ENCODE data around the gene NKX2-2. TPM values are rescaled to one million over a fixed set of nuclear protein-coding genes. Genes with fewer than 3 reads are reported as not detected.

NKX2-2 gene
- total and polyA plus RNA-seq, 2 donors (not counting 1 experiment from before 2014, with no cell fraction given): not detected

- H3K27ac ChIP-seq (ENCODE audit: insufficient read depth, low read length): no peak overlapping the region
- H3K4me2 ChIP-seq (ENCODE audit: extremely low read depth, insufficient read depth, low read length): no peak overlapping the region
- TF ChIP-seq EZH2 (IDR thresholded peaks at IDR 0.05; ENCODE audit: low read length, missing control alignments): no peak
- TF ChIP-seq, protein P1, sequence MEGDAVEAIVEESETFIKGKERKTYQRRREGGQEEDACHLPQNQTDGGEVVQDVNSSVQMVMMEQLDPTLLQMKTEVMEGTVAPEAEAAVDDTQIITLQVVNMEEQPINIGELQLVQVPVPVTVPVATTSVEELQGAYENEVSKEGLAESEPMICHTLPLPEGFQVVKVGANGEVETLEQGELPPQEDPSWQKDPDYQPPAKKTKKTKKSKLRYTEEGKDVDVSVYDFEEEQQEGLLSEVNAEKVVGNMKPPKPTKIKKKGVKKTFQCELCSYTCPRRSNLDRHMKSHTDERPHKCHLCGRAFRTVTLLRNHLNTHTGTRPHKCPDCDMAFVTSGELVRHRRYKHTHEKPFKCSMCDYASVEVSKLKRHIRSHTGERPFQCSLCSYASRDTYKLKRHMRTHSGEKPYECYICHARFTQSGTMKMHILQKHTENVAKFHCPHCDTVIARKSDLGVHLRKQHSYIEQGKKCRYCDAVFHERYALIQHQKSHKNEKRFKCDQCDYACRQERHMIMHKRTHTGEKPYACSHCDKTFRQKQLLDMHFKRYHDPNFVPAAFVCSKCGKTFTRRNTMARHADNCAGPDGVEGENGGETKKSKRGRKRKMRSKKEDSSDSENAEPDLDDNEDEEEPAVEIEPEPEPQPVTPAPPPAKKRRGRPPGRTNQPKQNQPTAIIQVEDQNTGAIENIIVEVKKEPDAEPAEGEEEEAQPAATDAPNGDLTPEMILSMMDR (conservative IDR thresholded peaks at IDR 0.05 in 1 of 2, IDR thresholded peaks at IDR 0.05 in 1 of 2; ENCODE audit: low read depth in 1 of 2, low read length in 2 of 2): no peak
- peaks cover 5% of the 10 kb centered on the region for H3K4me1 ChIP-seq (ENCODE audit: control insufficient read depth, extremely low read depth, insufficient read depth, low read length)
- H3K9ac ChIP-seq (ENCODE audit: insufficient read depth, low read length): no peak overlapping the region
- no peaks in the 10 kb centered on the region for H3K36me3 ChIP-seq (ENCODE audit: control insufficient read depth, insufficient read depth, low read length)
- H3K9me3 ChIP-seq (ENCODE audit: control insufficient read depth, insufficient read depth, low read depth, low read length): no peaks in the 10 kb centered on the region
- H3K4me3 ChIP-seq (replicated peaks in 1 of 4; ENCODE audit: control extremely low read depth in 1 of 4, insufficient read depth in 1 of 4, low read depth in 3 of 4, low read length in 4 of 4): no peak overlapping the region
- H3K27me3 ChIP-seq (ENCODE audit: control insufficient read depth, insufficient read depth, low read length): peaks cover 22% of the 10 kb centered on the region
- no peaks in the 10 kb centered on the region for H4K20me1 ChIP-seq (ENCODE audit: control insufficient read depth, extremely low read depth, insufficient read depth, low read length)
- no peak overlapping the region for H2AFZ ChIP-seq (ENCODE audit: low read length)
- H3K79me2 ChIP-seq (ENCODE audit: control insufficient read depth, insufficient read depth, low read length): no peaks in the 10 kb centered on the region
- no peak for DNase-seq (ENCODE audit: low read depth in 2 of 2)
These were observed 9.5 kb downstream of the NKX2-2 start for GRCh38 chr20:21504323-21504722.

- Histone ChIP-seq H3K36me3 (ENCODE audit: control insufficient read depth, insufficient read depth, low read length) (no peaks in the 10 kb centered on the region), H4K20me1 (ENCODE audit: control insufficient read depth, extremely low read depth, insufficient read depth, low read length) (no peaks in the 10 kb centered on the region), H3K4me1 (ENCODE audit: control insufficient read depth, extremely low read depth, insufficient read depth, low read length) (peaks cover 5% of the 10 kb centered on the region), H3K27me3 (ENCODE audit: control insufficient read depth, insufficient read depth, low read length) (peaks cover 15% of the 10 kb centered on the region), H3K27ac (ENCODE audit: insufficient read depth, low read length) (no peak overlapping the region), H3K4me2 (ENCODE audit: extremely low read depth, insufficient read depth, low read length) (no peak overlapping the region), H3K79me2 (ENCODE audit: control insufficient read depth, insufficient read depth, low read length) (no peaks in the 10 kb centered on the region), H3K9ac (ENCODE audit: insufficient read depth, low read length) (no peak overlapping the region), H2AFZ (ENCODE audit: low read length) (no peak overlapping the region), H3K4me3 (replicated peaks in 1 of 4; ENCODE audit: control extremely low read depth in 1 of 4, insufficient read depth in 1 of 4, low read depth in 3 of 4, low read length in 4 of 4) (no peak overlapping the region), H3K9me3 (ENCODE audit: control insufficient read depth, insufficient read depth, low read depth, low read length) (no peaks in the 10 kb centered on the region)
- DNase-seq (ENCODE audit: low read depth in 2 of 2): peak in 1 of 2 donors; percentile 87
- no peak for TF ChIP-seq EZH2 (IDR thresholded peaks at IDR 0.05; ENCODE audit: low read length, missing control alignments)
- TF ChIP-seq, protein P1 (conservative IDR thresholded peaks at IDR 0.05 in 1 of 2, IDR thresholded peaks at IDR 0.05 in 1 of 2; ENCODE audit: low read depth in 1 of 2, low read length in 2 of 2): no peak
These were observed 10.5 kb downstream of the NKX2-2 start for GRCh38 chr20:21503345-21503744.

DNA sequence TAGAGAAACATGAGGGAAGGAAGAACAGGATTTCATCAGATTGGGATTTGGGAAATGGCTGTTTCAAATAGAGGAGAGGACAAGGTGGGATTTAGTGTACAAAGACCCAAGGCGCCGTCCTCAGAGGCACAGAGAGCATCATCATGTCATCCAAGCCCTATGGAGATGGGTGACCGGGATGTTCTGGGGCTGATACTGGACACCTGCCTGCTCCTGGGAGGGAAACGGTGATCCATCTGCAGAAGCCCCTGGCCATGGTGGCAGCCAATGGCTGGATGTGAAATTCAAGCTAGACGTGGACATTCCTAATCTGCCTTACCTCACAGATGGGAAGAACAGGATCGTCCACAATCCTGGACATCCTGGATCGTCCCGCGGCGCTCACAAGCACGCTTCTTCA lies 12.7 kb downstream of the NKX2-2 start:
- peaks cover 5% of the 10 kb centered on the region for H3K4me1 ChIP-seq (ENCODE audit: control insufficient read depth, extremely low read depth, insufficient read depth, low read length)
- H2AFZ ChIP-seq (ENCODE audit: low read length): no peak overlapping the region
- H3K4me3 ChIP-seq (replicated peaks in 1 of 4; ENCODE audit: control extremely low read depth in 1 of 4, insufficient read depth in 1 of 4, low read depth in 3 of 4, low read length in 4 of 4): no peak overlapping the region
- H3K36me3 ChIP-seq (ENCODE audit: control insufficient read depth, insufficient read depth, low read length): no peaks in the 10 kb centered on the region
- DNase-seq (ENCODE audit: low read depth in 2 of 2): no peak
- no peaks in the 10 kb centered on the region for H4K20me1 ChIP-seq (ENCODE audit: control insufficient read depth, extremely low read depth, insufficient read depth, low read length)
- TF ChIP-seq, protein P1 (conservative IDR thresholded peaks at IDR 0.05 in 1 of 2, IDR thresholded peaks at IDR 0.05 in 1 of 2; ENCODE audit: low read depth in 1 of 2, low read length in 2 of 2): no peak
- no peak for TF ChIP-seq EZH2 (IDR thresholded peaks at IDR 0.05; ENCODE audit: low read length, missing control alignments)
- H3K27ac ChIP-seq (ENCODE audit: insufficient read depth, low read length): no peak overlapping the region
- H3K4me2 ChIP-seq (ENCODE audit: extremely low read depth, insufficient read depth, low read length): no peak overlapping the region
- H3K9ac ChIP-seq (ENCODE audit: insufficient read depth, low read length): no peak overlapping the region
- no peaks in the 10 kb centered on the region for H3K27me3 ChIP-seq (ENCODE audit: control insufficient read depth, insufficient read depth, low read length)
- no peaks in the 10 kb centered on the region for H3K79me2 ChIP-seq (ENCODE audit: control insufficient read depth, insufficient read depth, low read length)
- H3K9me3 ChIP-seq (ENCODE audit: control insufficient read depth, insufficient read depth, low read depth, low read length): no peaks in the 10 kb centered on the region
